Right hindlimb (tissue), 1 donor: Measurements from ENCODE around the gene MFSD6.

Experiments
- DNase-seq: peaks from one replicate; pipeline ENCODE4 v3.0.0-alpha.2; 2018

Gene MFSD6

DNA sequence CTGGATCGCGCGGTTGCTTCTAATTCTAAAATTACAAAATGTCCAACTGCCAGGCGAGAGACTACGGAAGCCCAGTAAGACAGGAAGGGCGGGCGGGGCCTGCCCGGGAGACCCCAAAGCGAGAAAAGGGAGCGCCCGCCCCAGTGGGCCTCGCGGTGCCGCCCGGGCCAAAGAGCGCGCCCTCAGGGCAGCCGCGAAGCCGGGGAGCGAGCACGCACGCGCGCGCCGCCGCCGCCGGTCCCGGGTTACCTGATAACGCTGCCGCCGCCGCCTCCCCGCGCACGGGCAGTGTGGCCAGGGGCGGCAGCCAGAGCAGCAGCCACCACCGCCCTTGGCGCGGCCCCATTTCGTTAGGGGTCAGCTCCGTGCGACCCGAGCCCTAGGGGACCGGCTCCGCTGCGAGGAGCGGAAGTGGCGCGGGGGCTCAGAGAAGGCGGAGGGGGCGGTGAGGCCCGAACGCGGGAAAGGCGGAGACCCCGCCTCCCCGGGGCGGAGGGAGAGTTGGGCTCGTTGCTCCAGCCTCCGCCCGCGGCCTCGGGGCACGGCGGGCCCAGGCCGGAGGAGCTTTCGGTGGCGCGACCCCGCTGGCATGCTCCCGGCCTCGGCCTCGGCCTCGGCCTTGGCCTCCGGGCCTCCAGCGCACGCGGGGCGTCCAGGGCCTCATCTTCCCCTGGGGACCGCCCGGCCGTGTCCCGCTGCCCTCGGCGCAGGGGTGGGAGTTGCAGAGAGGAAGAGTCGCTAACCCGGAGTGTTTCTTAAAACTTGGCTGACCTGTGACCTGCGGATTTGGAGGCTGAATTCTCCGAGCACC lies 126.4 kb downstream of the MFSD6 start, which contains the start of gene NEMP2:
NEMP2 (minus strand) TSS at position 413 of the 811 bp plus-strand sequence; CDS start at position 346, 67 bp downstream.
- peak; percentile 91 for DNase-seq

DNA sequence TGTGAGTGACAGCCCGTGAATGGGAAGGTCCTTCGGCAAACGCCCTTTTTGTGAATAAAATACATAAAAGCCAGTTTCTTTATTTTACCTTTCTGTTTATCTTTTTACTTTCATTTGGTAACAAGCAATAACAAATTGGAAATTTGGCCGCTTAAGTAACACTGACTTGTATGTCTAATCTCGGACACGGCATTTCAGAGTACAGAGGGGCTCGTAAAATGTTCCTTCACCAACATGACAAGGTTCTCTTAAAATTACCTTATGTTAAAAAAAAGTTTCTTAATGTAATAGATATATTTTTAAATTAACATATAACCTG lies 126.9 kb downstream of the MFSD6 start:
- no peak for DNase-seq

DNA sequence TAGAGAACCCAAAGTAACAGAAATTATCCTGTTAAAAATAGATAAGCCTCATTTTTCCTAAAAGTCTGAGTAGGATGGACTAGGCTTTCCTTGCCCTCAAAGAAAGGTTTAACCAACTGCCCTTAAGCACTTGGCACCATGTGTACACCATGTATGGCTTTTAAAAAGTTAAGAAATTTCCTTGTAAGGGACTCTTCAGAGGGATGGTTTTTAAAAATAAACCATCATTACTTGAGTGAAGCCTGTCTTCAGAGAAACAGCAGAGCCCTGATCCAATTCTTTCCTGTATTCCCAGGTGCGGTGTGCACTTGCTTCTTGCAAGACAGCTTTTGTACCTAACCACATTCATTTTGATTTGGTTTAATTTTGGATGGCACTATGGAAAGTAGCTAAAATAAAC lies 127.4 kb downstream of the MFSD6 start:
- no peak for DNase-seq

- DNase-seq: no peak
Observed at GRCh38 chr2:190537765-190538164, 129.6 kb downstream of the MFSD6 start.

DNA sequence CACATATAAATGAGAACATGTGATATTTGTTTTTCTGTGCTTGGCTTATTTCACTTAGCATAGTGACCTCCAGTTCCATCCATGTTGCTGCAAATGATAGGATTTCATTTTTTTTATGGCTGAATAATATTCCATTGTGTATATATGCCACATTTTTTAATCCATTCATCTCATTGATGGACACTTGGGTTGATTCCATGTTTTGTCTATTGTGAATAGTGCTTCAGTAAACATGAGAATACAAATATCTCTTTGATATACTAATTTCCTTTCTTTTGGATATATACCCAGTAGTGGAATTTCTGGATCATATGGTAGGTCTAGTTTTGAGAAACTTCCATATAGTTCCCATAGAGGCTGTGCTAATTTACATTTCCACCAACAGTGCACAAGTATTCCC lies 130.0 kb downstream of the MFSD6 start:
- no peak for DNase-seq

DNA sequence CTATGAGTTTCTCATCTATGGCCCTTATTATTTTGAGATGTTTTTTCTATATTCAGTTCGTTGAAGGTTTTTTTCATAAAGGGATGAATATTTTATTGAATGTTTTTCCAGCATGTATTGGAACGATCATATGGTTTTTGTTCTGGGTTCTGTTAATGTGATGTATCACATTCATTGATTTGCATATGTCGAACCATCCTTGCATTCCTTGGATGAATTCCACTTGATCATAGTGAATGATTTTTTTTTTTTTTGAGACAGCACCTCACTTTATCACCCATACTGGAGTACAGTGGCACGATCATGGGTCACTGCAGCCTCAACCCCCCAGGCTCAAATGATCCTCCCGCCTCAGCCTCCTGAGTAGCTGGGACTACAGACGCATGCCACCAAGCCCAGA lies 131.9 kb downstream of the MFSD6 start:
- DNase-seq: no peak

- DNase-seq: no peak
Observed at GRCh38 chr2:190545093-190545492, 136.9 kb downstream of the MFSD6 start.

DNA sequence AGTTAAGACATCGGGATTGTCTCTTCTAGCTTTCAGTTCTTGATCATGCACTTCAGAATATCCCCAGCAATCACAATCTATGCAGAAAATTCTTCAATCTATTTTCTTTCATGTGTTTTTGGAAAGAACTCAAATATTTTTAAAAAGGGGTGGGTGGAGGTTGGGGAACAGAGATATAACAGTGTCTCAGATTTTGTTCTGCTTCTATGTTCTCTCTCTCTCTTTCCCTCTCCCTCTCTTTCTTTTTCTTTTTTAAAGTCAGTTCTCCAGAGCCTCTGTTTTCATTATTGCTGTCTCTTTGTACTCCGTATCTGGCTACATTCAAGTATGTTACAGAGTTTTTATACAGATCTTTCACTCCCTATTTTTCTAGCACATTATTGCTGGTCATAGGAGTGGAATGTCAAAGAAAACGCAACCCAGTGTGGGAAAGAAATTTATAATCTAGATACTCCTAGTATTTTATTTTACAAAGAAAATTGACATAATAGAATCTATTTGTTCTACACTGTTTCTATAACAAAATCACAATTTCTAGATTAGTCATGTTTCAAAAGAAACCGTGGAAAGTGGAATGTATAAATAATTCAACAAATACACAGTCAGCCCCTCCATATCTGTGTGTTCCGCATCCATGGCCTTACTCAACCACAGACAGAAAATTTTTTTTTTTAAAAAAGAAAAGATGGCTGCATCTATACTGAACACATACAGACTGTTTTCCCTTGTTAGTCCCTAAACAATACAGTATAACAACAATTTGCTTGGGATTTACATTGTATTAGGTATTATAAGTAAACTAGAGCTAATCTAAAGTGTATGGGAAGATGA lies 137.6 kb downstream of the MFSD6 start:
- no peak for DNase-seq

DNA sequence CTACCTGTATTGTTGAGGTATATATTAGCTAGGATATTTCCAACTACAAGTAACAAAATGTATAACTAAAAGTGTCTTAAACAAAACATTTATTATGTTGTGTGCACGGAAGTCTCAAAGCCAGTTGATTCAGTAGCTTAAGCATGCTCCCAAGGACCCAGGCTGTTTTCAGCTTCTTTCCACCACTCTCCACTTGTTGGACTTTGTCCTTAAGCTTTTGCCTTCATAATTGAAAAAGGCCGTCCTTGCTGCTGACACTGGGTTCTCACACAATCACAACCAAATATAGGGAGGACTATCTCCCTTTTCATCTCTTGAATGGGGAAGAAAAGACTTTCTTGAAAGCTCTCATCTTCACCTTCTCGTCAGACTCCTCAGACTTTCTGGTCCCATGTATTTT lies 138.6 kb downstream of the MFSD6 start:
- no peak for DNase-seq

GRCh38 chr2:190547886-190548285 lies 139.7 kb downstream of the MFSD6 start:
- no peak for DNase-seq

- no peak for DNase-seq
Observed at GRCh38 chr2:190550137-190550536, 142.0 kb downstream of the MFSD6 start.
